ENCODE measurements around the gene FAM156A. TPM values are rescaled to one million over a fixed set of nuclear protein-coding genes. Genes with fewer than 3 reads are reported as not detected.

Gene FAM156A
- total and polyA plus RNA-seq, 2 of the 8 experiments (the other 6 are each of a cell fraction or from before 2014, with no cell fraction given): 11.7 to 13.6 TPM

DNA sequence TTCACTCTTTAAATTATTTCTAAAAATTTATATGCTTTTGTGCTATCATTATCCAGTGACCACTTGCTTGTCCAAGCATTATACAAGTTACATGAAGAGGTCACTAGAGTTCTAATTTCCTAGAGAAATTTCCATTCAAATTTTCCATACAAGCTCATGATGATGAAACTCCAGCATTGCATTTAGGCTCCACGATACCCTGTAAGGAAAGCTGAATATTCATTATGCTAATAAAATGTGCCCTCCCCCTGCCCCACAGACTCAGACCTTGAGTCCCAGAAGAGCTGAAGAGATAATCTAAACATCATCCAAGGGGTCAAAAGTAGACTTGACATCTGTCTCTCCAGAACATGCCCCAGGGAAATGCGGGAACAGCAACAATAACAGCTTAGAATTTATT lies 19.6 kb upstream of the FAM156A start (continued):
- TF ChIP-seq, protein P1, sequence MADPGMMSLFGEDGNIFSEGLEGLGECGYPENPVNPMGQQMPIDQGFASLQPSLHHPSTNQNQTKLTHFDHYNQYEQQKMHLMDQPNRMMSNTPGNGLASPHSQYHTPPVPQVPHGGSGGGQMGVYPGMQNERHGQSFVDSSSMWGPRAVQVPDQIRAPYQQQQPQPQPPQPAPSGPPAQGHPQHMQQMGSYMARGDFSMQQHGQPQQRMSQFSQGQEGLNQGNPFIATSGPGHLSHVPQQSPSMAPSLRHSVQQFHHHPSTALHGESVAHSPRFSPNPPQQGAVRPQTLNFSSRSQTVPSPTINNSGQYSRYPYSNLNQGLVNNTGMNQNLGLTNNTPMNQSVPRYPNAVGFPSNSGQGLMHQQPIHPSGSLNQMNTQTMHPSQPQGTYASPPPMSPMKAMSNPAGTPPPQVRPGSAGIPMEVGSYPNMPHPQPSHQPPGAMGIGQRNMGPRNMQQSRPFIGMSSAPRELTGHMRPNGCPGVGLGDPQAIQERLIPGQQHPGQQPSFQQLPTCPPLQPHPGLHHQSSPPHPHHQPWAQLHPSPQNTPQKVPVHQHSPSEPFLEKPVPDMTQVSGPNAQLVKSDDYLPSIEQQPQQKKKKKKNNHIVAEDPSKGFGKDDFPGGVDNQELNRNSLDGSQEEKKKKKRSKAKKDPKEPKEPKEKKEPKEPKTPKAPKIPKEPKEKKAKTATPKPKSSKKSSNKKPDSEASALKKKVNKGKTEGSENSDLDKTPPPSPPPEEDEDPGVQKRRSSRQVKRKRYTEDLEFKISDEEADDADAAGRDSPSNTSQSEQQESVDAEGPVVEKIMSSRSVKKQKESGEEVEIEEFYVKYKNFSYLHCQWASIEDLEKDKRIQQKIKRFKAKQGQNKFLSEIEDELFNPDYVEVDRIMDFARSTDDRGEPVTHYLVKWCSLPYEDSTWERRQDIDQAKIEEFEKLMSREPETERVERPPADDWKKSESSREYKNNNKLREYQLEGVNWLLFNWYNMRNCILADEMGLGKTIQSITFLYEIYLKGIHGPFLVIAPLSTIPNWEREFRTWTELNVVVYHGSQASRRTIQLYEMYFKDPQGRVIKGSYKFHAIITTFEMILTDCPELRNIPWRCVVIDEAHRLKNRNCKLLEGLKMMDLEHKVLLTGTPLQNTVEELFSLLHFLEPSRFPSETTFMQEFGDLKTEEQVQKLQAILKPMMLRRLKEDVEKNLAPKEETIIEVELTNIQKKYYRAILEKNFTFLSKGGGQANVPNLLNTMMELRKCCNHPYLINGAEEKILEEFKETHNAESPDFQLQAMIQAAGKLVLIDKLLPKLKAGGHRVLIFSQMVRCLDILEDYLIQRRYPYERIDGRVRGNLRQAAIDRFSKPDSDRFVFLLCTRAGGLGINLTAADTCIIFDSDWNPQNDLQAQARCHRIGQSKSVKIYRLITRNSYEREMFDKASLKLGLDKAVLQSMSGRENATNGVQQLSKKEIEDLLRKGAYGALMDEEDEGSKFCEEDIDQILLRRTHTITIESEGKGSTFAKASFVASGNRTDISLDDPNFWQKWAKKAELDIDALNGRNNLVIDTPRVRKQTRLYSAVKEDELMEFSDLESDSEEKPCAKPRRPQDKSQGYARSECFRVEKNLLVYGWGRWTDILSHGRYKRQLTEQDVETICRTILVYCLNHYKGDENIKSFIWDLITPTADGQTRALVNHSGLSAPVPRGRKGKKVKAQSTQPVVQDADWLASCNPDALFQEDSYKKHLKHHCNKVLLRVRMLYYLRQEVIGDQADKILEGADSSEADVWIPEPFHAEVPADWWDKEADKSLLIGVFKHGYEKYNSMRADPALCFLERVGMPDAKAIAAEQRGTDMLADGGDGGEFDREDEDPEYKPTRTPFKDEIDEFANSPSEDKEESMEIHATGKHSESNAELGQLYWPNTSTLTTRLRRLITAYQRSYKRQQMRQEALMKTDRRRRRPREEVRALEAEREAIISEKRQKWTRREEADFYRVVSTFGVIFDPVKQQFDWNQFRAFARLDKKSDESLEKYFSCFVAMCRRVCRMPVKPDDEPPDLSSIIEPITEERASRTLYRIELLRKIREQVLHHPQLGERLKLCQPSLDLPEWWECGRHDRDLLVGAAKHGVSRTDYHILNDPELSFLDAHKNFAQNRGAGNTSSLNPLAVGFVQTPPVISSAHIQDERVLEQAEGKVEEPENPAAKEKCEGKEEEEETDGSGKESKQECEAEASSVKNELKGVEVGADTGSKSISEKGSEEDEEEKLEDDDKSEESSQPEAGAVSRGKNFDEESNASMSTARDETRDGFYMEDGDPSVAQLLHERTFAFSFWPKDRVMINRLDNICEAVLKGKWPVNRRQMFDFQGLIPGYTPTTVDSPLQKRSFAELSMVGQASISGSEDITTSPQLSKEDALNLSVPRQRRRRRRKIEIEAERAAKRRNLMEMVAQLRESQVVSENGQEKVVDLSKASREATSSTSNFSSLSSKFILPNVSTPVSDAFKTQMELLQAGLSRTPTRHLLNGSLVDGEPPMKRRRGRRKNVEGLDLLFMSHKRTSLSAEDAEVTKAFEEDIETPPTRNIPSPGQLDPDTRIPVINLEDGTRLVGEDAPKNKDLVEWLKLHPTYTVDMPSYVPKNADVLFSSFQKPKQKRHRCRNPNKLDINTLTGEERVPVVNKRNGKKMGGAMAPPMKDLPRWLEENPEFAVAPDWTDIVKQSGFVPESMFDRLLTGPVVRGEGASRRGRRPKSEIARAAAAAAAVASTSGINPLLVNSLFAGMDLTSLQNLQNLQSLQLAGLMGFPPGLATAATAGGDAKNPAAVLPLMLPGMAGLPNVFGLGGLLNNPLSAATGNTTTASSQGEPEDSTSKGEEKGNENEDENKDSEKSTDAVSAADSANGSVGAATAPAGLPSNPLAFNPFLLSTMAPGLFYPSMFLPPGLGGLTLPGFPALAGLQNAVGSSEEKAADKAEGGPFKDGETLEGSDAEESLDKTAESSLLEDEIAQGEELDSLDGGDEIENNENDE (IDR thresholded peaks at IDR 0.05; ENCODE audit: insufficient replicate concordance, low read length): no peak
- TF ChIP-seq FOSL1 (IDR thresholded peaks at IDR 0.05; ENCODE audit: insufficient read depth, low read depth, low read length): no peak
- TF ChIP-seq HDAC2 (IDR thresholded peaks at IDR 0.05; ENCODE audit: borderline replicate concordance in 1 of 2, low read depth in 2 of 2, low read length in 2 of 2): no peak
- TF ChIP-seq MAFK (IDR thresholded peaks at IDR 0.05; ENCODE audit: low read depth, low read length): no peak
- TF ChIP-seq SRF (IDR thresholded peaks at IDR 0.05; ENCODE audit: low read depth, low read length): no peak
- no peak for TF ChIP-seq CBX5 (IDR thresholded peaks at IDR 0.05; ENCODE audit: low read depth, low read length)
- TF ChIP-seq CHD2 (IDR thresholded peaks at IDR 0.05; ENCODE audit: low read length): no peak
- TF ChIP-seq, protein P2, sequence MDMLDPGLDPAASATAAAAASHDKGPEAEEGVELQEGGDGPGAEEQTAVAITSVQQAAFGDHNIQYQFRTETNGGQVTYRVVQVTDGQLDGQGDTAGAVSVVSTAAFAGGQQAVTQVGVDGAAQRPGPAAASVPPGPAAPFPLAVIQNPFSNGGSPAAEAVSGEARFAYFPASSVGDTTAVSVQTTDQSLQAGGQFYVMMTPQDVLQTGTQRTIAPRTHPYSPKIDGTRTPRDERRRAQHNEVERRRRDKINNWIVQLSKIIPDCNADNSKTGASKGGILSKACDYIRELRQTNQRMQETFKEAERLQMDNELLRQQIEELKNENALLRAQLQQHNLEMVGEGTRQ (IDR thresholded peaks at IDR 0.05; ENCODE audit: low read length): no peak
- TF ChIP-seq RBBP5 (IDR thresholded peaks at IDR 0.05; ENCODE audit: borderline replicate concordance, low read depth, low read length): no peak
- no peak for TF ChIP-seq HDAC6 (IDR thresholded peaks at IDR 0.05; ENCODE audit: low read depth, low read length)
- no peak for TF ChIP-seq BRCA1 (IDR thresholded peaks at IDR 0.05; ENCODE audit: low read depth, low read length)
